ENCODE data around the gene RAB10.

GRCh38 chr2:25991965-25992364, 41.9 kb upstream of the RAB10 start:
- no peak for TF ChIP-seq CTCF (IDR thresholded peaks at IDR 0.05)
- TF ChIP-seq POLR2A (IDR thresholded peaks at IDR 0.05) = no peak

Measured in Peyer's patch (tissue), 4 donors.